B cell (primary cell): ENCODE data around the gene SENP1. TPM values are rescaled to one million over a fixed set of nuclear protein-coding genes. Genes with fewer than 3 reads are reported as not detected.

Source experiments
- ATAC-seq: fragments of 200-7000 bp; cut with Tn5 transposase; one replicate; pipeline ENCODE4 v1.10.0; 2021; ENCODE audit warnings: low read depth, mild to moderate bottlenecking, moderate number of reproducible peaks, moderate library complexity
- CTCF ChIA-PET: fragments of 350-600 bp; sonication (Branson Sonifier 250); formaldehyde crosslinking; loops from one replicate; lab custom pipeline; 2021; ENCODE audit warnings: antibody characterized with exemption, inconsistent platforms; lab: Charles Lee
- POLR2A ChIA-PET: fragments of 350-600 bp; sonication (Branson Sonifier 250); formaldehyde crosslinking; loops from one replicate; lab custom pipeline; 2021; ENCODE audit warnings: antibody characterized with exemption; lab: Charles Lee
- DNase-seq: peaks from one replicate; pipeline ENCODE4 v3.0.0; 2013
- H2AFZ ChIP-seq: 2 replicates; pipeline ENCODE4 v1.6.1; 2012; ENCODE audit warnings: mild to moderate bottlenecking, low read depth, low read length; ENCODE audit not compliant: insufficient read depth, poor library complexity, severe bottlenecking
- H3K27ac ChIP-seq, 2 donors: 1 replicate in 1 of 2; 2 replicates in 1 of 2; pipeline ENCODE4 v1.5.1; 2012 to 2013; ENCODE audit warnings: low read length in 2 of 2, mild to moderate bottlenecking in 2 of 2, moderate library complexity in 1 of 2
- H3K27me3 ChIP-seq, 4 experiments: fragments of 200-600 bp in 1 of 4; sonication (generic) in 1 of 4; replicated peaks in 1 of 4; 1 replicate in 2 of 4; 2 replicates in 2 of 4; pipeline versions ENCODE4 v1.6.1 to v1.7.0; 2013 to 2016; ENCODE audit warnings: low read length in 3 of 4, mild to moderate bottlenecking in 2 of 4, mixed read lengths in 1 of 4, moderate library complexity in 1 of 4; ENCODE audit not compliant: insufficient read depth in 4 of 4, control insufficient read depth in 3 of 4; ENCODE audit errors: control extremely low read depth in 1 of 4
- H3K36me3 ChIP-seq, 2 experiments: replicated peaks in 1 of 2; 1 replicate in 1 of 2; 2 replicates in 1 of 2; pipeline versions ENCODE4 v1.6.1 to v1.7.1; 2013; ENCODE audit warnings: low read length in 1 of 2; ENCODE audit not compliant: insufficient read depth in 2 of 2, control insufficient read depth in 1 of 2; ENCODE audit errors: control extremely low read depth in 1 of 2, extremely low read depth in 1 of 2
- H3K4me1 ChIP-seq, 2 donors: fragments of 200-600 bp in 1 of 2; sonication (generic) in 1 of 2; 1 replicate in 1 of 2; 2 replicates in 1 of 2; pipeline versions ENCODE4 v1.5.1 to v1.6.1; 2013 to 2017; ENCODE audit warnings: low read length in 2 of 2; ENCODE audit not compliant: control insufficient read depth in 2 of 2, insufficient read depth in 2 of 2
- H3K4me2 ChIP-seq: replicated peaks from 2 replicates; pipeline ENCODE3; 2012; ENCODE audit warnings: mild to moderate bottlenecking, low read depth, low read length; ENCODE audit not compliant: poor library complexity, severe bottlenecking
- H3K4me3 ChIP-seq, 5 experiments: fragments of 200-600 bp in 1 of 5; sonication (generic) in 1 of 5; 1 replicate in 3 of 5; 2 replicates in 2 of 5; pipeline versions ENCODE4 v1.5.1 to v1.7.0; 2011 to 2016; ENCODE audit warnings: low read length in 4 of 5, mild to moderate bottlenecking in 4 of 5, low read depth in 2 of 5, control low read depth in 1 of 5, moderate library complexity in 1 of 5; ENCODE audit not compliant: insufficient read depth in 1 of 5; ENCODE audit errors: control extremely low read depth in 1 of 5, extremely low read depth in 1 of 5
- H3K79me2 ChIP-seq: fragments of 200-600 bp; sonication (generic); one replicate; pipeline ENCODE4 v1.6.0; 2016; ENCODE audit warnings: low read length; ENCODE audit not compliant: control insufficient read depth, insufficient read depth
- H3K9ac ChIP-seq: fragments of 200-600 bp; sonication (generic); 2 replicates; pipeline ENCODE4 v1.6.1; 2017; ENCODE audit warnings: mild to moderate bottlenecking, low read length, moderate library complexity
- H3K9me3 ChIP-seq, 3 donors: one replicate each; pipeline versions ENCODE4 v1.6.1 to v1.7.1; 2013; ENCODE audit warnings: low read length in 2 of 3; ENCODE audit not compliant: control insufficient read depth in 2 of 3, insufficient read depth in 1 of 3; ENCODE audit errors: control extremely low read depth in 1 of 3
- H4K20me1 ChIP-seq: 2 replicates; pipeline ENCODE4 v1.6.0; 2012; ENCODE audit warnings: mild to moderate bottlenecking, low read length; ENCODE audit not compliant: insufficient read depth, control insufficient read depth, poor library complexity, severe bottlenecking
- H3K27ac Mint-ChIP-seq: one replicate; pipeline ENCODE4 v1.8.0; 2021; ENCODE audit warnings: mixed read lengths
- H3K27me3 Mint-ChIP-seq: one replicate; pipeline ENCODE4 v1.8.0; 2021; ENCODE audit warnings: mixed read lengths
- H3K4me1 Mint-ChIP-seq: one replicate; pipeline ENCODE4 v1.8.0; 2021; ENCODE audit warnings: mixed read lengths
- H3K4me3 Mint-ChIP-seq: one replicate; pipeline ENCODE4 v1.8.0; 2021; ENCODE audit warnings: mixed read lengths
- H3K9me3 Mint-ChIP-seq: one replicate; pipeline ENCODE4 v1.8.0; 2022; ENCODE audit warnings: mixed read lengths; ENCODE audit not compliant: insufficient read depth
- CTCF ChIP-seq: fragments of 200-600 bp; IDR thresholded peaks from one replicate; pipeline ENCODE4 v1.8.0; 2022; ENCODE audit warnings: antibody characterized with exemption, mild to moderate bottlenecking
- EZH2 ChIP-seq: IDR thresholded peaks from 2 replicates; pipeline ENCODE4 v1.6.1; 2012; ENCODE audit warnings: borderline replicate concordance, low read depth, mild to moderate bottlenecking, moderate library complexity, low read length; ENCODE audit not compliant: insufficient read depth, poor library complexity, severe bottlenecking
- WGBS: methylation state at CpG from one replicate; pipeline ENCODE4 v1.1.5; 2013; ENCODE audit warnings: missing lambda C conversion rate; ENCODE audit not compliant: insufficient coverage; 5-methylcytosine and 5-hydroxymethylcytosine counted together
- intact Hi-C: fragments of 100-400 bp; cut with micrococcal nuclease; formaldehyde crosslinking; loops from one replicate; pipeline ENCODE4 v1.10.0; 2022
- polyA plus RNA-seq: library from polyadenylated mRNA; depleted of rRNA; stranded (reverse); fragments of >200 nt; gene quantifications from 2 replicates; pipeline ENCODE4 v1.2.3, GENCODE V29; 2012
- total RNA-seq, 2 donors: library from RNA; stranded (reverse); fragments of 120-200 nt in 1 of 2; gene quantifications; 1 replicate in 1 of 2; 2 replicates in 1 of 2; pipeline versions ENCODE4 v1.2.3 to v1.2.4, GENCODE V29; 2013 to 2022

Gene SENP1
- total and polyA plus RNA-seq, 2 donors (not counting 1 experiment from before 2014, with no cell fraction given) = 7.3 to 44.8 TPM

GRCh38 chr12:48028541-48029431 lies 77.1 kb downstream of the SENP1 start:
- ATAC-seq (no peak), DNase-seq (no peak)
- Histone ChIP-seq H3K27ac (no peak overlapping the region), H3K9ac (no peak overlapping the region), H3K27me3 (peaks cover 0 to 2% (median 0%) of the 10 kb centered on the region in 4 experiments), H3K4me3 (no peak overlapping the region), H3K79me2 (no peaks in the 10 kb centered on the region), H3K4me2 (no peak overlapping the region), H2AFZ (no peak overlapping the region), H3K9me3 (no peaks in the 10 kb centered on the region), H4K20me1 (no peaks in the 10 kb centered on the region), H3K4me1 (peaks cover 5 to 9% of the 10 kb centered on the region in 2 donors), H3K36me3 (no peaks in the 10 kb centered on the region)
- no peak overlapping the region for H3K27ac Mint-ChIP-seq
- intact Hi-C loops = no loop called here
- 21% methylated on average over 5 of the region's 5 CpGs for WGBS
- no peaks in the 10 kb centered on the region for H3K9me3 Mint-ChIP-seq
- no peak overlapping the region for H3K4me3 Mint-ChIP-seq
- ChIA-PET POLR2A (no interaction called here), CTCF (no interaction called here)
- no peaks in the 10 kb centered on the region for H3K27me3 Mint-ChIP-seq
- H3K4me1 Mint-ChIP-seq = peaks cover 10% of the 10 kb centered on the region
- TF ChIP-seq CTCF = no peak
- TF ChIP-seq EZH2 = no peak
